ENCODE results near the gene PTEN. TPM values are rescaled to one million over a fixed set of nuclear protein-coding genes. Genes with fewer than 3 reads are reported as not detected.
"Not testable (repeated sequence)": the region's sequence is repeated elsewhere in the genome, so short reads cannot be mapped to it uniquely, and the experiment has no call there.

PTEN gene
- total RNA-seq, 1 experiment from 2014 or later, result 45.6 TPM

GRCh38 chr10:87887146-87887545 lies 23.7 kb downstream of the PTEN start:
- in situ Hi-C loops (cut with HindIII; ENCODE audit: low pct_unique_long_range_greater_than_20kb, low sequenced_read_pairs), result no loop called here
- no peak for DNase-seq (ENCODE audit: low read depth)

DNA sequence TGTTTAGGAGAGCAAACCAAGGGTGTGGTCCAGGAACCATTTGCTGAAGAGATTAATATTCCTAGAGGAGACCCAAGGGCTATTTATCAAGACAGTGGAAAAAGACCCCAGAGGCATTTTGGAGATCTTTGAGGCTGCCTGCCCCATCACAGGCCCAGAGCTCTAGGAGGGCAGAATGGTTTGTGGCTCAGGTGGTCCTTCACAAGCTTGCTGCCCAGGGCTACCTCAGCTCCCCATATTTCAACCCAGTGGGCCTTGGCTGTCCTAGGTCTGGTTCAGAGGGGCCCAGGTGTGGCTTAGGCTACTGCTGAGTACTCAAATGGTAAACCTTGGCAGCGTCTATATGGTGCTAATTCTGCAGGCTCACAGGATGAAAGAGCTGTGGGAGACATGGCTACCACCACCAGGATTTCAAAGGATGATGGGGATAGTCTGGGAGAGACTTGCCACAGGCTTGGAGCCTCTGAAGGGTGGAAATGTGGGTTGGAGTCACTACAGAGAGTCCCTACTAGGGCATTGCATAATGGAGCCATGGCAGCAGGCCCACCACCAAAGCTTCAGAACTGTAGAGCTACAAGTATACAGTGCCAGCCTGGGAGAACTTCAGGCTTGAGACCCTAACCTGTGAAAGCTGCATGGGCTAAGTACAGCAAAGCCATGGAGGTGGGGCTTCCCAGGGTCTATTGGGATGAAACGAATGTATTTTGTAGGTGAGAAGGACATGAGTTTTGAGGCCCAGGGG lies 24.3 kb downstream of the PTEN start:
- in situ Hi-C loops (cut with HindIII; ENCODE audit: low pct_unique_long_range_greater_than_20kb, low sequenced_read_pairs), result no loop called here
- DNase-seq (ENCODE audit: low read depth), result no peak

GRCh38 chr10:87895430-87895829 lies 32.0 kb downstream of the PTEN start:
- no peak for DNase-seq (ENCODE audit: low read depth)
- in situ Hi-C loops (cut with HindIII; ENCODE audit: low pct_unique_long_range_greater_than_20kb, low sequenced_read_pairs), result no loop called here

GRCh38 chr10:87896216-87896615 lies 32.8 kb downstream of the PTEN start:
- DNase-seq (ENCODE audit: low read depth), result no peak
- in situ Hi-C loops (cut with HindIII; ENCODE audit: low pct_unique_long_range_greater_than_20kb, low sequenced_read_pairs), result no loop called here

GRCh38 chr10:87897957-87898356 lies 34.5 kb downstream of the PTEN start:
- DNase-seq (ENCODE audit: low read depth); in situ Hi-C loops (cut with HindIII; ENCODE audit: low pct_unique_long_range_greater_than_20kb, low sequenced_read_pairs): not testable (repeated sequence)

- in situ Hi-C loops (cut with HindIII; ENCODE audit: low pct_unique_long_range_greater_than_20kb, low sequenced_read_pairs); DNase-seq (ENCODE audit: low read depth): not testable (repeated sequence)
Measured at GRCh38 chr10:87903396-87903795, 40.0 kb downstream of the PTEN start.

DNA sequence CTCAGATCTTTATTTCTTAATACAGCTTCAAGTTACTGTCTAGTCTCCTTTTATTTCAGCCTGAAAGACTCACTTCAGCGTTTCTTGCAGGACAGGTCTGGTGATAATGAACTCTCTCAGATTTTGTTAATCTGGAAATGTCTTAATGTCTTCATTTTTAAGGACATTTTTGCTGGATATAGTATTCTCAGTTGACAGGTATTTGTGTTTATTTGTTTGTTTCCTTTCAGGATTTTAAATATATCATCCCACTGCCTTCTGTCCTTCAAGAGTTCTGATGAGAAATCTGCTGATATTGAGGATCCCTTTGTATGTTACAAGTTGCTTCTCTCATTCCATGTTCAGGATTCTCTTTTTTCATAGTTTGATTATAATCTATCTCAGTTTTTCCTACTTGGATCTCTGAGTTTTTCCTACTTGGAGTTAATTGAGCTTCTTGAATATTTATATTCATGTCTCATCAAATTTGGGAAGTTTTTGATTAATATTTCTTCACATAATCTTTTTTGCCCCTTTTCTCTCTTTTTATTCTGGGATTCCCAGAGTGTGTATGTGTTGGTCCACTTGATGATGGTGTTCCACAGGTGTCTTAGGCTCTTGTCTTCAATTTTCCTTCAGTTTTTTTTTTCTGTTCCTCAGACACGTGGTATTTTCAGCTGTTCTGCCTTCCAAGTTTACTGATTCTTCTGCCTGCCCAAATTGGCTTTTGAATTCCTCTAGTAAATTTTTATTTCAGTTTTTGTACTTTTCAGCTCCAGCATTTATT lies 49.9 kb downstream of the PTEN start:
- in situ Hi-C loops (cut with HindIII; ENCODE audit: low pct_unique_long_range_greater_than_20kb, low sequenced_read_pairs), result no loop called here
- no peak for DNase-seq (ENCODE audit: low read depth)

DNA sequence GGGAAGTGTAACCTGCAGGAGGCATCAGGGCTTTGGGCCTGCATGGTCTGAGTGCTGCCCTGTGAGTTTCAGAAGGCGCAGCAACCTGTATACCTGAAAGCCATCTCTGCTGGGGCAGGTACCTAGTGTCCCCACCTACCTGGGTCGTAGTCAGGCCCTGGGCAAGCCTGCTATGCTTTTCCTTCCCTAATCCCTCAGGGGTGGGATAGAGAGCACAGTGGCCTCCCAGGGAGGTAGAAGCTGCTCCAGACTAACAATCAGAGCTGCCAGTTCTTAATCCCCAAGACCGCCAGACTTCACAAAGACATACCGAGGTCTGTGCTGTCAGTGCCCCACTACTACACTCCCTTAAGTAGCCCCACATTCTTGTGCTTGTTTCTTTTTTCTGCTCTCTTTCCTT lies 52.0 kb downstream of the PTEN start:
- no peak for DNase-seq (ENCODE audit: low read depth)
- in situ Hi-C loops (cut with HindIII; ENCODE audit: low pct_unique_long_range_greater_than_20kb, low sequenced_read_pairs), result no loop called here

DNA sequence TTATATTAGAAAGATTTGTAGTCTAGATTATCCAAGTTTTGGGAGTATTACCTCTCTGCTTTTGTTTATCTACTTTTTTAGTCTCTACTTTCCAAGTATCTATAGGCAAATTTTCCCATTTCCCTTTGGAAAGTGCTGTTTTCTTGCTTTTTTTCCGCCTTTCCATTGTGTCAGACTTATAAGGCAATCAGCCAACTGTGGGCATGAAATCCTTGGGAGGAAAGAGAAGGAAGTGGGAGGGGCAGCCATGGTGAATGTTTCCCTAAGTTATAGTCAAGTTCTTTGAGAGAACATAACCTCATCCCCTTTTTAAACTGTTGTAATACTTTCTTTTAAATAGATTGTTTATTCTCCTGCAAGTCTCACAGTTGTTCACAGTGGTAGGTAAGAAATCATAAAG lies 52.6 kb downstream of the PTEN start:
- no peak for DNase-seq (ENCODE audit: low read depth)
- in situ Hi-C loops (cut with HindIII; ENCODE audit: low pct_unique_long_range_greater_than_20kb, low sequenced_read_pairs), result no loop called here

GRCh38 chr10:87916515-87916914 lies 53.1 kb downstream of the PTEN start:
- in situ Hi-C loops (cut with HindIII; ENCODE audit: low pct_unique_long_range_greater_than_20kb, low sequenced_read_pairs), result no loop called here
- no peak for DNase-seq (ENCODE audit: low read depth)

DNA sequence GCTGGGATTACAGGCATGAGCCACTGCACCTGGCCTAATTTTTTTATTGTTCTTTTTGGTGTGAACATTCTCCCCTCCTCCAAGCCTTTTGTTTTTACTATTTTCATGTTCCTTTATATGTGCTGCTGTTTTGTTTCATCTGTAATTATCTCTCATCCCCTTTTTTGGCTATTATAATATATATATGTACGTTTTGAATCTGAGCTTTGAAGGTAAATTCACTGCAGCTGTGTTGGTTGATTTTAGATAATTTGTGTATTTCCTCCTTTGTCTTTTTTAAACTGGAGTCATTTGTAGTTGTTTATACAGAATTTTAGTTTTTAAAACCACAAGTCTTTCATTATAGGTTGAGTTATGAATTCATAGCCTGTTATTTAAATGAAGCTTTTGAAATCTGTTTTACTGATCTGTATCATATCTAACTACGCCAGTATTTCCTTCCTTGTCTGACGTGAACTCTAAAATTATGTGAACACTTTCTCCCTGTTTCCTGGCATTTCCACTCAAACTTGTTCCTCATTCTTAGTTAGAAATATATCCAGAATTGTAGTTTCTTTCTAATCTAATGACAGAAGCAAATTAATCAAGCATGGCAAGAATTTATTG lies 54.9 kb downstream of the PTEN start:
- no peak for DNase-seq (ENCODE audit: low read depth)
- in situ Hi-C loops (cut with HindIII; ENCODE audit: low pct_unique_long_range_greater_than_20kb, low sequenced_read_pairs), result no loop called here

- in situ Hi-C loops (cut with HindIII; ENCODE audit: low pct_unique_long_range_greater_than_20kb, low sequenced_read_pairs), result no loop called here
- DNase-seq (ENCODE audit: low read depth), result no peak
Measured at GRCh38 chr10:87920538-87920937, 57.1 kb downstream of the PTEN start.

DNA sequence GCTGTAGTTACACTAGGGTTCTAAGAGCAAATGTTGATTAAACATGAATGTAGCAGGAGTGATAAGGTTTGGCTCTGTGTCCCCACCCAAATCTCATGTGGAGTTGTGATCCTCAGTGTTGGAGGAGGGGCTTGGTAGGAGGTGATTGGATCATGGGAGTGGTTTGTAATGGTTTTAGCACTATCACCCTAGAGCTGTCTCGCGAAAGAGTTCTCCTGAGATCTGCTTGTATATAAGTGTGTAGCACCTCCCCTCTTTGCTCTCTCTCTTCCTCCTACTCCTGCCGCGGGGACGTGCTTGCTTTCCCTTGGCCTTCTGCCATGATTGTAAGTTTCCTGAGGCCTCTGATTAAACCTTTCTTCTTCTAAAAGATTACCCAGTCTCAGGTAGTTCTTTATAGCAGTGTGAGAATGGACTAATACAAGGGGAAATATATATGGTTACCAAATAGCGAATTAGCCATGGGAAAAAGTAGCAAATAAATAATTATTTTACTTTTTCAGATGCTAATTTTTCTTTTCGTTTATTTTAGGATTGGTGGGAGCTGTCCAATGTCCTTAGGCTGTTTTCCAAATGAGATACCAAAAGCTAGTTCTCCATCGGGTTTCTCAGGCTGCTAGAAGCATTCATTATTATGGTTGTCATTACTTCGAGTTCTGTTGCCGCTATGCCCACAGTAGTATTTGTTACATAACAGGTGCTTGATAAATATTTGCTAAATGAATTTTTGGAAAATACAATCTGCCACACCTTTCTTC lies 58.7 kb downstream of the PTEN start:
- in situ Hi-C loops (cut with HindIII; ENCODE audit: low pct_unique_long_range_greater_than_20kb, low sequenced_read_pairs), result no loop called here
- DNase-seq (ENCODE audit: low read depth), result no peak

- in situ Hi-C loops (cut with HindIII; ENCODE audit: low pct_unique_long_range_greater_than_20kb, low sequenced_read_pairs), result no loop called here
- DNase-seq (ENCODE audit: low read depth), result no peak
Measured at GRCh38 chr10:87923233-87923632, 59.8 kb downstream of the PTEN start.

GRCh38 chr10:87925570-87925969 lies 62.1 kb downstream of the PTEN start:
- DNase-seq (ENCODE audit: low read depth), result no peak

DNA sequence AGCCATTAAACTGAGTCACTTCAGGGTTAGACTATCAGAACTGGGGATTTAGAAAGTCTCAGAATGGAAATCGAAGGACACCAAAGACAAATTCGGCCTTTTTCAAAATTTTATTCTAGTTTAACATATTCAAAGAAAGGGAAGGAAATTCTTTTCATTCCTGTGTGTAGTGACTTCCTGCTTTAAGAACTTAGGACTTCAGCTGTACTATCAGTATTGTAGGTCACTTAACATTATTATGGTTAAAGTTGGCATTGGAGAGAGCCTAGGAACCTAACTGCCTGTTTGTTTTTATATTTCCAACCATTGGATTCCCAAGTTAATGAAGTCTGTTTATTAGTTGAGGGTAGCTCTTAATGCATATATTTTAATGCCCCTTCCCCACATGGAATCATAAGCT lies 63.7 kb downstream of the PTEN start:
- DNase-seq (ENCODE audit: low read depth), result no peak
- in situ Hi-C loops (cut with HindIII; ENCODE audit: low pct_unique_long_range_greater_than_20kb, low sequenced_read_pairs), result no loop called here

More at GRCh38 chr10:87925570-87925969, 62.1 kb downstream of the PTEN start:
- in situ Hi-C loops (cut with HindIII; ENCODE audit: low pct_unique_long_range_greater_than_20kb, low sequenced_read_pairs), result no loop called here

- in situ Hi-C loops (cut with HindIII; ENCODE audit: low pct_unique_long_range_greater_than_20kb, low sequenced_read_pairs), result no loop called here
- DNase-seq (ENCODE audit: low read depth), result no peak
Measured at GRCh38 chr10:87928996-87929395, 65.6 kb downstream of the PTEN start.

DNA sequence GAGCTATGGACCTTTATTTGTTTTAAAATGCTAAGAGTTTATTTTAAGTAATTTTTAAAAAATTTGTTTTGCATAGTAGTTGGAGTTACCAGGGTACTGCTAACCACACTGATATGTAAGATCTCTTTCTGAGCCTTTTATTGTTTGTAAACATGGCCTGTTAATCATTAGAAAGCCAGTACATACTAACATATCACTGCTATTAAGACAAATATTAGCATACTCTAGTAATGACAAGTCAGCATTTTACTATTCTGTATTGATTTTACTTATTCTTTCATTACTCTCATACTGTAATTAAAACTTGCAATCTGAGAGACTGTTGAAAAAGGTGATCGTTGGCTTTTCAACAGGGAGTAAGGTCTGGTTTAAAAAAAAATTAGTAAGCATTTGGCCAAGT lies 66.7 kb downstream of the PTEN start:
- no peak for DNase-seq (ENCODE audit: low read depth)
- in situ Hi-C loops (cut with HindIII; ENCODE audit: low pct_unique_long_range_greater_than_20kb, low sequenced_read_pairs), result no loop called here

Data from Caki2 (cell line).